Testis (tissue), 3 donors: Measurements from ENCODE around the gene ORC2. TPM values are rescaled to one million over a fixed set of nuclear protein-coding genes. Genes with fewer than 3 reads are reported as not detected.

ENCODE experiments used
- DNase-seq: peaks from one replicate; pipeline ENCODE4 v3.0.0-alpha.2; 2019
- H3K27ac ChIP-seq, 2 donors: fragments of 200-600 bp; sonication (generic); one replicate each; pipeline ENCODE4 v1.5.1; 2019
- H3K27me3 ChIP-seq: fragments of 200-600 bp; sonication (generic); one replicate; pipeline ENCODE4 v1.5.1; 2019
- H3K36me3 ChIP-seq: fragments of 200-600 bp; sonication (generic); one replicate; pipeline ENCODE4 v1.5.1; 2017; ENCODE audit warnings: low read depth; ENCODE audit errors: missing control alignments
- H3K4me1 ChIP-seq: fragments of 200-600 bp; sonication (generic); one replicate; pipeline ENCODE4 v1.5.1; 2019
- H3K4me3 ChIP-seq, 2 donors: fragments of 200-600 bp; sonication (generic); one replicate each; pipeline ENCODE4 v1.5.1; 2017 to 2019
- H3K9me3 ChIP-seq: fragments of 200-600 bp; sonication (generic); one replicate; pipeline ENCODE4 v1.5.1; 2017
- CTCF ChIP-seq, 3 experiments: fragments of 450-650 bp in 2 of 3; fragments of 200-600 bp in 1 of 3; sonication (generic) in 1 of 3; IDR thresholded peaks; one replicate each; pipeline ENCODE4 v1.5.1; 2016 to 2019; ENCODE audit warnings: antibody characterized with exemption in 3 of 3, mild to moderate bottlenecking in 2 of 3, moderate library complexity in 1 of 3
- POLR2A ChIP-seq: fragments of 450-650 bp; IDR thresholded peaks from one replicate; pipeline ENCODE4 v1.6.1; 2017; ENCODE audit warnings: antibody characterized with exemption, mild to moderate bottlenecking, moderate library complexity
- WGBS, 2 donors: methylation state at CpG; one replicate each; pipeline ENCODE4 v1.1.5; 2018; 5-methylcytosine and 5-hydroxymethylcytosine counted together
- intact Hi-C: fragments of 100-400 bp; cut with DNase I; formaldehyde crosslinking; loops from one replicate; pipeline ENCODE4 v1.15.1; 2023; ENCODE audit warnings: low total_unique reads
- polyA plus RNA-seq: library from polyadenylated mRNA; stranded (reverse); fragments of 350-450 nt; fragmentation: Illumina TruSeq; extraction: RNeasy Lipid Tissue Mini Kit (QIAGEN cat#74804); gene quantifications from one replicate; pipeline ENCODE4 v1.2.3, GENCODE V29; 2014; ENCODE audit warnings: low read depth, low replicate concordance; ENCODE audit not compliant: insufficient read depth
- total RNA-seq, 2 donors: library from RNA; depleted of rRNA; stranded (reverse); fragments of >200 nt; gene quantifications; one replicate each; pipeline ENCODE4 v1.2.3, GENCODE V29; 2016

ORC2 gene
- total and polyA plus RNA-seq, 3 donors from 2014 or later = 31.8 to 70.4 (median 32.5) TPM

- no peaks in the 10 kb centered on the region for H3K9me3 ChIP-seq
- 93% methylated on average over 4 of the region's 4 CpGs for WGBS, 2 donors
- no peak for TF ChIP-seq CTCF (IDR thresholded peaks at IDR 0.05)
- TF ChIP-seq POLR2A = no peak
- H3K27ac ChIP-seq = no peak overlapping the region
- H3K4me3 ChIP-seq = no peak overlapping the region
- no peaks in the 10 kb centered on the region for H3K27me3 ChIP-seq
- DNase-seq = no peak
- H3K36me3 ChIP-seq = no peaks in the 10 kb centered on the region
- intact Hi-C loops = no loop called here
- H3K4me1 ChIP-seq = no peaks in the 10 kb centered on the region
Observed at GRCh38 chr2:200945395-200945729, 18.1 kb downstream of the ORC2 start.

GRCh38 chr2:200944467-200945394 is 18.7 kb downstream of the ORC2 start:
- no peaks in the 10 kb centered on the region for H3K4me1 ChIP-seq
- no peak overlapping the region for H3K4me3 ChIP-seq
- no peak overlapping the region for H3K27ac ChIP-seq
- H3K9me3 ChIP-seq = no peaks in the 10 kb centered on the region
- H3K36me3 ChIP-seq = no peaks in the 10 kb centered on the region
- WGBS, 2 donors = 78 to 83% methylated on average over 12 of the region's 12 CpGs
- TF ChIP-seq CTCF (IDR thresholded peaks at IDR 0.05) = no peak
- no peak for TF ChIP-seq POLR2A
- DNase-seq = peak; percentile 42
- H3K27me3 ChIP-seq = no peaks in the 10 kb centered on the region
- intact Hi-C loops = no loop called here

GRCh38 chr2:200943527-200944105 is 19.8 kb downstream of the ORC2 start:
- Histone ChIP-seq H3K4me1 (no peaks in the 10 kb centered on the region), H3K27me3 (no peaks in the 10 kb centered on the region), H3K36me3 (no peaks in the 10 kb centered on the region), H3K27ac (no peak overlapping the region), H3K9me3 (no peaks in the 10 kb centered on the region), H3K4me3 (no peak overlapping the region)
- DNase-seq = no peak
- TF ChIP-seq CTCF (IDR thresholded peaks at IDR 0.05) = no peak
- TF ChIP-seq POLR2A = no peak
- WGBS, 2 donors = 91% methylated on average over 1 of the region's 1 CpG
- intact Hi-C loops = no loop called here

GRCh38 chr2:200939832-200940231 is 23.6 kb downstream of the ORC2 start:
- TF ChIP-seq CTCF (IDR thresholded peaks at IDR 0.05) (no peak), POLR2A (no peak)
- H3K36me3 ChIP-seq = no peaks in the 10 kb centered on the region
- no peak for DNase-seq
- H3K4me3 ChIP-seq = no peak overlapping the region
- 88% methylated on average over 1 of the region's 1 CpG for WGBS, 2 donors
- H3K4me1 ChIP-seq = no peaks in the 10 kb centered on the region
- H3K27me3 ChIP-seq = no peaks in the 10 kb centered on the region
- H3K27ac ChIP-seq = no peak overlapping the region
- intact Hi-C loops = no loop called here
- no peaks in the 10 kb centered on the region for H3K9me3 ChIP-seq
